ENCODE measurements around the gene LRRC46.

Gene LRRC46

DNA sequence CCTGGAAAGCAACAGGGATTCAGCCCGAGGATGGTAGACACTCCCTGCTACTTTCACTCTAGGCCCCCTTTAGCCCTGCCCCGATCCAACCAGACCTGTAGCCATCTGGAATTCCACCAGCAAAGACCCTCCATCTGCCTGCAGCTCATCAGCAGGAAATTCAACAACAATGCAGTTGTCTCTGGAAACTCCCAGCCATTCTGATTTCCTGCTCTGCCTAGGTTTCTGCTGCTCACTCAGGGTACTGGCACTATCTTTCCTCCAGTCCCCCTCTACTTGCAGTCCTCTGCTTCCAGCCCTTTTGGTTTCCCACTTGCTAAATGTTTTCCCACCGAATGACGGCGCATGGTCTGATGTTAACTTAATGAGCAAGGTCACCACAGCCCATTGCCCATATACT is 22.1 kb downstream of the LRRC46 start:
- no peak for DNase-seq

DNA sequence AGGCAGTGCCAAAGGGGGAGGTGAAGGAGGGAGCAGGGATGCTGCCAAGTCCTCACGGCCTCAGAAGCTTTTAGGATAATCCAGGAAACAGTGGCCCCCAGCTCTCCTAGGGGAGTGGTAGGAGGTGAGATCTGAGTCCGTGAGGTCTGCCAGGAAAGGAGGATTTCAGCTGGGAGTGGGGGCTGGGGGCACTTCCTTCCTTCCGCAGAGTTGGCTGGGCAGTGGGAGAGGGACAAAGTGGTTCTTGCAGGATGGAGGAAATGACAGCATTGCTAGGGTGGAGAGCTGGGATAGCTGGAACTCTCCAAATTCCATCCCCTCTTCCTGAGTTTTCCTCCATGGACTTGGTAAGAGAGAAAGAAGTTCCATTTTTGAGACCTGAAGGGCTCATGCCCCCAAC is 24.3 kb downstream of the LRRC46 start:
- no peak for DNase-seq

DNA sequence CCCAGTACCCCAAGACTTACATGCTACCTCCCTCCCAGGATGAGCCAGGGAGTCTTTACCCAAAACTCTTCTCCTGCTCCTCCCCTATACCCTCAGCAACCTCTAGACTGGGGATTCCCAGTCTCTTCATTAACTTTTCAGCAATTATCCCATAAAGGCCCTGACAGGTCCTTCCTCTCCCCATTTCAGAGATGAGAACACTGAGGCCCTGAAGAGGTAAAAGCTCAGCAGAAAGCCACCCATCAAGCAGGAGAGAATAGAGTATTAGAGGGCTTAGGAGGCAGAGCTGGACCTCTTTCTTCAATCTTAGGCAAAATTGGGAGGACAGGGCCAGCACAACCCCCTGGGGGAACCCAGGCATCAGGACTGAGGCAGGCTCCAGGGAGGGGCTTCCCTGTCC is 25.4 kb downstream of the LRRC46 start:
- no peak for DNase-seq

DNA sequence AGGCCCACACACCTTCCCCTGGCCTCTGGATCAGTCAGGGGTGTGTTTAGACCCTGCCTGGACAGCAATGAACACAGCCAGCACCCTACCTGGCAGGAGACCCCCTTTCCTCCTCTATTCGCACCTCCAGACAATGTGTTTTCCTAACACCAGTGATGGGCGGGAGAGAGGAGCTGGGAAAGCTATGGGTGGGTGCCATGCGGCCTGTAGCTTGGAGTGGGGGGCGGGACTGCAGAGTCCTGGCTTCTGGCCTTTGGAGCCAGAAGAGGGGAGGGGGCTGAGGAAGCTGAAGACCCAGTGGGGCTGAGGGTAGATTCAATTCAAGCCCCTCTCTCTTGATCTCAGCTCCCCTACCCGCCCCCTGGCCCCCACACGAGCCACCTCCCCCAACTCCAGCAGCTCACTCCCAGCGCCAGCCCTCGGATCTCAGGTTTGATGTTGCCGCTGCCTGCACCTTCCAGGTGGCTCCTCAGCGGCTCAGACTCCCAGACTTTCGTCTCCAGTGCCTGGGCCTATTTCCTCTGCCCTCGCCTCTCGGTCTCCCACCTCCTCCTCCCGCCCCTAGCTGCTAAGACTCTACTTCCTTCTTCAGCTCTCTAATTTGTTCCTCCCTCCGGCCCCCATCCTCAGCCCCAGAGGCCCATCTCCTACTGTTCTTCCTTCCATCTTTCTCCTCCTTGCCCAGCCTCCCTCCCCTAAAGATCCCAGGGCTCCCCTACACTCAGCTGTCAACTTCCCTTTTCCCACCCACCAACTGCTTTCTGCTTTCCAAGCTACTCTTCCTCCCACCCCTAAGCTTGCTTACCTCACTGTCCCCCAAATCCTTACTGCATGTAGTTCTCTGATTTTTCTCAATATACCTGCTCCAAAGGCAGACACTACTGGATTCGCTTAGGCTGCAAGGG is 26.3 kb downstream of the LRRC46 start:
- no peak for DNase-seq

DNA sequence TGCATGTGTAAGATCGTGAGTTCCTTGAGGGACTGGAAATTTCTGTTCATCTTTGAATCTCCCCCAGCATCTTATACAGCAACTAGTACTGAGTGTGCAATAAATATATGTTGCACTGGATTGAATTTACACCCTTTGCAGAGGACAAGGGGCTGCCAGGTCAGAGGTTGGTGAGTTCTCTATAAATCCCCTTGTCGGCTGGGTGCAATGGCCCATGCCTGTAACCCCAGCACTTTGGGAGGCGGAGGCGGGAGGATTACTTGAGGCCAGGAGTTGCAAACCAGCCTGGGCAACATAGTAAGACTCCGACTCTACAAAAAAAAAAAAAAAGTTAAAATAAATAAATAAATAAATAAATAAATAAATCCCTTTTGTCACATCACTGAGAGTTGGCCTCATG is 28.9 kb downstream of the LRRC46 start:
- DNase-seq = no peak

DNA sequence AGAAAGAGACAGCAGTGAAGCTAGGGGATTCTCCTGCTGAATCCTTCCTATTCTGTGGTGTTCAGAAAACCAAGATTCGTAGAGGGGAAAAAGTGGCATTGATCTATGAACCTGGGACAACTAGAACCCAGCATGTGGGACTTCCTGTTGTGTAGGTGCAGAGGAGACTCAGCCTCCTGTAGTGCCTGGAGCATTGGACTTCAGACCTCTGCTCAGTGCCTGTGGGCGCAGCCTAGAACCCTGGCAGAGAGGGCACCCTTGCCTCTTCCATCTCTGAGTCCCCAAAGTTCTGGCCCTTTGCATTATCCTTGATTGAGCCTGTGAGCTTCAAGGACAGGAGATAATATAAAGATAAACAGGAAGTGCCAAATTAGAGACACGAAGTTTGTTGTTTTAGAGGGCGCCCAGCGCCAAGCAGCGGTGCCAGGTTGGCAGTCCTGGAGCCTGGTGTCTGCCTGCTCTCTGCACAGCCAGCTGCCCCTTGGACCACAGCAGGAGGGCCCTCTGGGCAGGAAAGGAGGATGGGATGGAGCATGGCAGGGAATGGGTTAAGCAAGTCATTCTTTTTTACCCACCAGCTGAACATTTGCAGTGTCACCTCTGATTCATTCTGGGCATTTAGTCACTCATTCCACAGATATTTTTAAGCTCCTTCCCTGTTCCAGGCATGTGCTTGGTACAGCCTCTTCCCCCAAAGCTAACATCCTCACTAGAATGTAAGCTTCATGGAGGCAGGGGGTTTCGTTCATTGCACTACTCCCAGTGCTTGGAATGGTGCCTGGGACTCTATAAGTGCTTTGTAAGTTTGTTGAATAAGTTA is 31.4 kb downstream of the LRRC46 start:
- no peak for DNase-seq

DNA sequence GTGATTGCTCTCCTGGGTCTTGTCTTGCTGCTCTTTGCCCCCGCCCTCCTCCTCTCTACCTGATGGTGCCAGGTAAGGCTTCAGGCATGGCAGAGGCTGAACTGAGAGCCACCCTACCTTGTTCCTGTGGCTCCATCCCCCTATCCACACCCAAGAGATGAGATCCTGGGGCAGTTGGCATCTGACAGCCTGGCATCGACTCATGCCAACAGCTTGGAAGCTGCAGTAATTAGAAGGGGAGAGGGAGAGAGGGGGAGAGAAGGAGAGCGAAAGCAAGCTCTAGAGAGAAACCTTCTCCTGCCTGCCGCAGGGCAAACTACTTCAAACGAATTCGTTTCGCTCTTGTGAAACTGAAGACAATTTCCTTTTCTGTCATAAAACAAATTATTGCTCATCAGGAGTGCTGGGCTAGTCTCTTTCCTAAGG is 33.3 kb downstream of the LRRC46 start:
- DNase-seq = no peak

DNA sequence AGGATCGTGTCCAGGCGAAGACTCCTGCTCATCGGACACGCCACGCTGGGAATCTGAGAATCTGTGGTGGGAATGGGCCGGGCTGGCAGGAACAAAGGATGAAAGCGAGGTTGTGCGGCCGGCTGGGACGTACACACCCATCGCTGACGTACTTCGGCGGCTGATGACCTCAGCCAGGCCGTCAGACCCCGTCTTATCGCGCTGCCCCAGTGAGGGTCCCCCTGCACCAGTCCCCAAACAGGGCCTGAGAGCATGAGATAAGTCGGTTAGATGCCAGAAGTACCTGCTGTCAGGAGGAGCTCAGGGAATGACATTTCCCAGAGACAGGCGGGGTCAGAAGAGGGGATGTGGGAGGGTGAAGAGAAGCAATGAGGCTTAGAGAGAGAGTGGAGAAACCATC is 35.5 kb downstream of the LRRC46 start:
- no peak for DNase-seq

DNA sequence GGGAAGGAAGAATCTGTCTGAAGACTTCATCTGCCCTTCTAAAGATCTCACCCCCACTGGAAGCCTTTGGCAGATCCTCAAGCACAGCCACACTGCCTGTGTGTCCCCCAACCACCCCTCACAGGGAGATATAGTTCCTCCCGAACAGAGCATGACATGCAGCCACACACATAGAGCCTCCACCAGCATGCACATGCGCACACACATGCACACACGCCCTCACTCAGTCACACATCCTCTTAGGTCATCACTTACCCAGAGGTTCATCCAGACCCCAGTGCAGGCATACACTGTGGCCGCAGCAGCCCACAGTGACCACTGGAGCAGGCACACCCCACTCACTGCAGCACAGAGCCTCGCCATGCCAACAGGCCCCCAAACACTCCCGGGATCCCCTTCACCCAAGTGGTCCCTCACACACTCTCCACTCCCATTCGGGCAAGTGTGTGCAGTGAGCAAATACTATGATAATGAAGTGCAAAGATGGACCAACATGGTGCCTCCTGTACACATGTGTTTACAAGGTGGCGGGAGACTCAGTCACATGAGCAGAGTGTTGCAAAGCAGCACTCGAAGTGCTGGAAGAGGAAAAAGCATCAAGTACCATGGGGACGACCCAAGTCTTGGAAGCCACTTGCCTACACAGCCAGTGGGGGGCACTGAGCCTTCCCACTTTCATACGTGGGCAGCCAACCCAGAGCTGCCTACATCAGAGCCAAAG is 36.5 kb downstream of the LRRC46 start:
- DNase-seq = no peak

DNA sequence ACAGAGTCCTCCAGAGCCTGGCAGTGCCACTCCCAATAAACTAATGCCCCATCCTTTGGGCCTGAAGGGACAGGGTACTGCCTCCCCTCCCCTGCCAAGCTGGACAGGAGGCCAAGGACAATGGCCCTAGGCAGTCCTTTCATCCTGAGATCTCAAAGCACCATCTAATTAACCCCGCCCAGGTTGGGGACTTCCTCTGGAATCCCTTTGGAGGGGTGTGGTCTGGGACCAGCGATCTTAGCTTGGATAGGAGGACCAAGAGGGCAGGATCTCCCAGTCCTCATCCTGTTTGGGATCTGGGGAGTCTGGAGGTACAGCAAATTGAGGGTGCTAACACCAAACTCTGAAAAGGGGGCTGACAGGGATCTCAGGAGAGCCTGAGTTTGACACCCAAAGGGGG is 37.6 kb downstream of the LRRC46 start:
- DNase-seq = no peak

DNA sequence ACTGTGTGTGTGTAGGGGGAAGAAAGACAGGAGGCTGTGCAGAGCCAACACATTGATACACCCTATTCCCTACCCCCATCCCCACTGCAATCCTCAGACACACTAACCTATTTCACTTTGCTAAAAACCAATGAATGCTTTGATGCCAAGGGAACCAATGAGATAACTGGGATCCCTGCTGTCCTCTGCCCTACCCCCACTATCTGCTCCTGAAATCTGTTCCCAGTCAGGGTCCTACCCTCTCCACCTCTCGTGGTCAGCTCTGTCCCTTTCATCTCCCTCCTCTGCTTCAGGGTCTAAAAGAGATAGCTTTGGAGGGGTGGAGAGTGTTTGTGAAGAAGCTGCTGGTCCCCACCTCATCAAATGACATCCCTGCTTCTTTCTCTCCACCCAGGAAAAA is 38.6 kb downstream of the LRRC46 start:
- no peak for DNase-seq

DNA sequence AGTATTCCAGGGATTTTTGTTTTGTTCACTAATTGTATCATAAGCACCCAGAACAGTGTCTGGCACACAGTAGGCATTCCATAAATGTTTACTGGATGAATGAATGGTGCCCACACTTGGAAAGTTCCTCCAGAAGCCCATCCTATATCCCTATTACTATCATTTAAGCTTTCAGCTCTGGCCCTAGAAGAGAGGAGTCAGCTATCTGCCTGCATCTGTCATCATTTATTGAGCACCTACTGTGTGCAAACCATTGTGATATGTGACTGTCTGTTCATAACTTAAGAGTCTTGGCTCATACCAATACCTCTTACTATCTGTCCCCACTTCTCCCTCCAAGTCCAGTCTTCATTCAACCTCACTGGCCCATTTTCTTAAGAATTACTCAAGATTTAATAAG is 39.6 kb downstream of the LRRC46 start:
- no peak for DNase-seq

DNA sequence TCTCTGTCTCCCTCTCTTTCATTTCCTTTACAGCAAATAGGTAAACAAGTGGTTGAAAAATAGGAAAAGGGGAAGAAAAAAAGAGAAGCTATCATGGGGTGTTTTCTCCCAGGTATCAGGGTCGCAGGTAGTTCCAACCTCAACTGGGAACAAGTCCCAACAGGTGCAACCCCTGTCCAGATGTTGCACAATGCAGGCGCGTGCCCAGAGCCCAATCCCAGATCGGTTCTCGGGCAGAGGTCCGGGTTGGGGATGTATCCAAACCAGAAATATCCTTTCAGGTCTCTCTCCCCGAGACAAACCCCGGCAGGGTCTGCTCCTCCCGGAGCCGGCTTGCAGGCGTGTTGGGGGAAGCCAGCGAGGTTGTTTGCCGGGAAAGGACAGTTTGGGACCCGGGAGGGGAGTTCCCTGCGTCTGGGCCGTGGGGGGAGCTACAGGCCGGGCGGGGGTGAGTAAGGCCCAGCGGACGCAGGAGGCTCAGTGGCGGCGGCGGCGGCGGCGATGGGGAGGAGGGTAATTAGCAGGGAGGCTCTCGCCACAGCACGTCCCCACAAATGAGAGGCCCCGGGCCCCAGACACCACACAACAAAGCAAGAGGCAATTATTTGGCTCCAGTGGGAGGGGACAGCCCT is 40.7 kb downstream of the LRRC46 start:
- no peak for DNase-seq

DNA sequence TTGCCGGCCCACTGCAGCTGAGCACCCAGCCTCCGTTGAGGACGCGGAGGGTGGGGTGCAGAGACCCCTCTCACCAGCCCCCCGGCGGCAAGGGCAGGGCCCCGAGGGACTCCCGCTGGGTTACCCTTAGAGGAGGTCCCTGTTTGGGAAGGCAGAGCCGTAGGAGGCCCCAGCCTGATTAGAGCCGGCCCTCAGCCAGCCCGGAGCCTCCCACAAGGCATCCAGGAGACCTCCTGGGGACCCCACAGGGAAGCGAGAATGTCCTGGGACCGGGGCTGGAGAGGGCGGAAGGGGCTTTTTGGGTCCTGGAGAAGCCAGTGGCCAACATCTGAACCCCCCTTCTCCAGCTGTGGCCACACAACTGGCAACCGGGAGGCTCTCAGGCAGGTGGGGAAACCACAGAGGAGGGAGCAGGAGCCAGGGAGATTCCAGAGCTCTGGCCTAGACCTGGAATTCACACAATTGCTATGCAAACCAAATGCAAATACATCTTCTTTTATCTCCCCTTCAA is 41.2 kb downstream of the LRRC46 start:
- DNase-seq = no peak

DNA sequence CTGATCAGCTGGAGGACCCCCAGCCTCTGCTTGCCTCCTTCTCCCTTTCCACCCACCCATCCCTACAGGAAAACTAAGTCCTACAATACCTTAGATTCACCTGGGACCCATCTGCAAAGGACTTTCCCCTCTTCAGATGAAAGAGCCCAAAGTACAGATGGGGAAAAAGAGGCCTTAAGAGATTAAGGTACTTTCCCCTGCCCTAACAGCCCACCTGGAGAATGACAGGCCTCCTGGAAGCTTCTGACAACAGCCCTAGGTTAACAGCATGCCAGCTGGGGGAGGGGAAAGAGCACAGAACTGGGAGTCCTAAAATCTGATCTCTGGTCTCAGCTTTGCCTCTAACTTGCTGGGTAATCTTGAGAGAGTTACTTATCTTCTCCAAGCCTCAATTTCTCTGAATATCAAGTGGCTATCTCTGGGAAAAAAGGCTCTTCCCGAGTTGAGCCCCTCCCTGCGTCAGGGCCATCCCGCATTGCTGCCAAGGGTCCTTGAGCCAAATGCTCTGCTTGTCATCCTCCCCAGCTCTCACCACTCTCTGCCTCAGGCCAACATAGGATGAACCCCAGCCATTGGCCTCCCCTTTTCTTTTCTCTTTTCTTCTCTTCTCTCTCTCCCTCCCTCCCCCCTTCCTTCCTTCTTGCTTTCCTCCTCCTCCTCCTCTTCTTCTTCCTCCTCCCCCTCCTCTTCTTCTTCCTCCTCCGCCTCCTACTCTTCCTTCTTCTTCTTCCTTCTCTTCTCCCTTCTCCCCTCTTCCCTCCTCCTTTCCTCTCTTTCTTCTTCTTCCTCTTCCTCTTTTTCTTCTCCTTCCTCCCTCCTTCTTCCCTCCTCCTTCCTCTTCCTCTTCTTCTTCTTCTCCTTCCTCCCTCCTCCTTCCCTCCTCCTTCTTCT is 42.0 kb downstream of the LRRC46 start:
- DNase-seq = no peak

DNA sequence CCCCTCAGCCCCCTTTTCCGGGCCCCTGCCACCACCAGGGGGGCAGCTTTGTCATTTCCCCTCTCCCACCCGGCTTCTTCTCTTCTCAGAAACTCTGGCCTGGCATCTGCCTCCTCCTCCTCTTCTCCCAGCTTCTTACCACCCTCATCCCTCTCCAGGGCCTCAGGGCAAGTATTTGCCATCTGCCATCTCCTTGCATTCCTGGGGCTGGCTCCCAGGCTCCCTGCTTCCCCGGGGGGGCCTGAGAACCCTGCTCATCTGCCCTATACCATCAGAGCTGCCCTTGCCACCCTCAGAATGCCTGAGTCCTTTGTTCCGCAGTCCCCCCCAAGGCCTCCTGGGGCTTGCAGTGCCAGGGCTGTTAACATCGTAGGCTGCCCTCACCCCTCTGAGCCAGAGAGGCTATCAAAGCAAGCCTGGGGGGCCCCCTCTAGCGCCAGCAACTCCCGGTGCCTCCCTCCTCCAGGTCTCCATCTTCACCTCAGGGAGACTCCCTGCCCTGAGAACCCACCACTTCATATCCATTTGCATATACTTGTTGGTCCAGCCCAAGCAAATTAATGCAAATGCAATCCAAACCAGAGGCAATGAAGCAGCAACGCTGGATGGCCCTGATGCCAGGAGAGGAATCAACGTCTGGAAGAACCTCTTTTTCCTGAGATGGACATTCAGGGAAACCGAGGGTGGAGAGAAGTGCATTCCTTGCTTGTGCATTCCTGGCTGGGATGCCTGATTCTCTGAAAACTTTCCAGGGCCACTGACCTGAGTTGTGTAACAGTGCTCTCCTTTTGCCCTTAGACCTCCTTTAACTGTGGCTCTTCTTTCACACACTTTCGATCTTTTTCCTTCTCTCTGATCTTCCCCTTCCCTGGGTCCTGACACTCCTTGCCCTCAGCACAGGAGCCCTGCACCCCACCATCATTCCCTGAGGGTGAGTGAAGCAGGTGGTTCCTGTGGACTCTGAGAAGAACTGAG is 43.8 kb downstream of the LRRC46 start:
- no peak for DNase-seq

DNA sequence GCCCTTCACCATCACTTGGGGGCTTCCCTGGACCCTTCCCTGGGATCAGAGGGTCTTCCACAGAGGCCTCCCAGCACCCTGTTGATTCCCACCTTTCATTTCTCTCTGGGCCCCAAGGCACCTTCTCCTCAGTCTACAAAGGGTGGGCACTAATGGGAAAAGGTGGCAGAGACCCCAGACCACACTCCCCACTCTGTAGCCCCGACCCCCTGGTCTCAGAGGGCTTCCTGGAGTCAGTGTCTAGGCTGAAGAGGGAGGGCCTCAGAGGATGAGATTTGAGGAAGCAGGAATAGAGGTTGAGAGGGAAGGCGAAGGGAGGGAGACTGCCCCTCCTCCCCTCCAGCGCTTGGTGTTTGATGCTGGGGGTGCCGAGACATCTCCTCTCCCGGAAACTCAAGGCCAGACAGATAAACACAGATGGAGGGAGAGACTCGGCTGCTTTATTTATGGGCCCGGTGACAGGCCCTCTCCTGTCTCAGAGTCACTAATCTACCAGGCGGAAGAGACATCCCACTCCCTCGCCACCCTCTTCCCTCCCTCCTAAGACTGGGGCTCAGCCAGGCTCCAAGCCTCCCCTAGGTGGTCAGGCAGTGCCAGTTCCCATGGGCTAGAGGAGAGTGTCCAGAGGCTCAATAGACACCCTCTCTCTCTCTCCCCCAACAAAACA is 46.0 kb downstream of the LRRC46 start:
- no peak for DNase-seq

DNA sequence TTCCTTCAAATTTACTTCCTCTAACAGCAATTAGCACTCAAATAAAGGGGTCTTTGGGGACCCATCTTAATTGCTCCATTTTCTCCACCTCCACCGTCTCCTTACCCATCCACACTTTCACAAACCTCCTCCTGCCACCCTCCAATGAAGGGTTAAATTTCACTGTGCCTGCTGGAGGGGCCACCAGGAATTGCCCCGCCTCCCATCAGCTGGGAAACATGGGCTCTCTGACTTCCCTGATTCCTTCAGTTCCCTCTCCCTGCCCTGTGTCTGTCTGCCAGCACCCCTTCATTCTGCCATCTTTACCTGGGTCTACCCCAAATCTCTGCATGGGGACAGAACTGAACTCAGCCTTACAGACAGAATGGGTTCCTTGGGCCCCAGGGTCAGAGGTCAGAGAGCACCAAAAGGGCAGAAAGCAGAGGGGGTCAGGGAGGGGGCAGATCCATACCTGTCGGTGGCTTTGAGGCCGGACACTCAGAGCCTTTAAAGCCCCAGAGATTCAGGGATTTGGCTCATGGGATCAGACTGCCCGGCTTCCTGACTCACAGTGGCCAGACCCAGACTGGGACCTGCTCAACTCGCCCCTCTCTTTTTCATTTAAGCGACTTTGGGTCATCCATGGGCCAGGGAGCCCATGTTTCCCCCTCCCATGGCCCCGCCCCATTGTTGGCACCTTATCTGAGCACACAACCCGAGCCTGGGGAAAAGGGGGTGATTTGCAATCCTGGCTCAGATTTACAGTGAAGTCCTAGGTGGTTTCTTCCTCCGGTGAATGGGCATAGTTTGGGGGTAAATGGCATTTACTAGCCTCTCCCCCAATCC is 46.9 kb downstream of the LRRC46 start:
- DNase-seq = no peak

DNA sequence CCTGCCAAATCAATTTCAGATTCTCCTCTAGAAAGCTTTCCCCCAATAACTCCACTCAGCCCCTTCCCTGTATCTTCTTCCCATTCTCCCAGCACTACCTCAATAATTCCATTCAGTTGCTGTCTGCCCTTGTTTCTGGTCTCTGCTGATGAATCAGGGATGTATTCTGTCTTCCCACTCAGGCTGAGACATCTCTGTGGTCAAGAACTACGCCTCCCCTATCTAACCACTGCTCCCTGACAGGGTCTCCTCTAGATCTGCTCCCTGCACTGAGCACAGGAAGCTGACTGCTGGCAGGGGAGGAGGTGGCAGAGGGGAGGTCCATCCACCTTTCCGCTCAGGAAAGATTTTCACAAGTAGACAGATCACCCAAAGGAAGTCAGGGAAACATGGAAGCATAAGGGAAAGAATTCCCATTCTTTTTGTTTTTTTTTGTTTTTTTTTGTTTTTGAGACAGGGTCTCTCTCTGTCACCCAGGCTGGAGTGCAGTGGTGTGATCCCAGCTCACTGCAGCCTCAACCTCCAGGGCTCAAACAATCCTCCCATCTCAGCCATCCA is 47.6 kb downstream of the LRRC46 start:
- no peak for DNase-seq
